Stimulated activated CD8-positive, alpha-beta memory T cell treated with anti-CD3 and anti-CD28 coated beads, Interleukin-4, amount 100 ng/mL, for 1 hour (primary cell): ENCODE measurements around the gene PAXIP1.
A peak's percentile ranks its signal among the peaks of the same experiment; 100 is the strongest.

ENCODE experiments used
- DNase-seq, 2 donors: peaks; one replicate each; pipeline ENCODE4 v3.0.0-alpha.2; 2020; ENCODE audit warnings: low read depth in 2 of 2, low spot score in 1 of 2

Gene PAXIP1

DNA sequence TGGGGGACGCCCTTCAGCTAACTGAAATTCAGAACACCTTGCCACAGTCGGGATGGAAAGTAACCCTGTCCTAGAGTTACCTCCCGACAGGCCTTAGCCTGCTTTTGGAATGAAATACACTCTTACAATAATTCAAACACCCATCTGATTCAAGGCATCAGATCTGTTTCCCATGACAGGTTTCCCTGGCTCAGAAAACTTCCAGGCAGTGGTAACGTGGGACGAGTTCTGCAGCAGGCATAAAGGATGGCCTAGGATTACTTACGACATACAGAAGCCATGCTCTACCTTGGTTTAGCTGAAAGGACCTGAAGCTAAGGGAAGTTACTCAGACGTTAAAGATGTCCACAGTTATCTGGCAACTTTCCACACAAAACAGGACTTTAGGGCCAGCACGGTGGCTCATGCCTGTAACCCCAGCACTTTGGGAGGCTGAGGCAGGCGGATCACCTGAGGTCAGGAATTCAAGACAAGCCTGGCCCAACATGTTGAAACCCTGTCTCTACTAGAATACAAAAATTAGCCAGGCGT, 5.0 kb downstream of the PAXIP1 start:
- DNase-seq, result no peak

DNA sequence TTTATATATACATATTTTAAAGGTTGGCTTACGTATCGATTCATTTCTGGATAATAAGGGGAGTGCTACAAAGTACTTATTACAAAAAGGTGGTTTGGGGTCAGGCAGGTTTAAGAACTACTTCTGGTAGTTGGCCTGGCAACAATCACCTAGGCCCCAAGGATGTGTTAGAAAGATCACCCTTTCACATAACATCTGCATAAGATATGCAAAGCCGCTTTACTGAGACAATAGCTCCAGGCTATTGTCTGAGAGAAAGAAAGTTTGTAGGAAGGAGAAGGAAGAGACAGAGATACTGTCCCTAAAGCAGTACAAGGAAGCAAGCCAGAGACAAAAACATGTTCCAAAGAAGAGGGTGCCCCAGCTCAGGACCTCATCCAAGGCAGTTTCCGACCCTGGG, 6.2 kb downstream of the PAXIP1 start:
- DNase-seq, result no peak

DNA sequence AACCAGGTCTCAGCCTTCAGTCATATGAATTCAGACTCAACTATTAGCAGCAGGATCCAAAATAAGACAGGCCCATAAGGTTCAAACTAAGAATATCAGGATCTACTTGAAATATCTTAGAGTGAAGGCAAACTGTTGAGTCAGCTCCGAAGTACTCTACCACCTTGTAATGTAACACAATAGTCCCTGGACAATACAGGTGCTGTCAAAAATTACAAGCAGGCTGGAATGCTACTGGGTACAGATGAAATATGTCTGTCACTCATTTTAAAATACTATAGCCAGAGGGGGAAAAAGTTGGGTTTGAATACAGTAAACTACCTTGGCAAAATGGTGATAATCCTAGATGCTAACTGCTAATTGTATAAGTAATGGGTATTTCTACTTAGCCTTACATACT, 6.8 kb downstream of the PAXIP1 start:
- no peak for DNase-seq

DNA sequence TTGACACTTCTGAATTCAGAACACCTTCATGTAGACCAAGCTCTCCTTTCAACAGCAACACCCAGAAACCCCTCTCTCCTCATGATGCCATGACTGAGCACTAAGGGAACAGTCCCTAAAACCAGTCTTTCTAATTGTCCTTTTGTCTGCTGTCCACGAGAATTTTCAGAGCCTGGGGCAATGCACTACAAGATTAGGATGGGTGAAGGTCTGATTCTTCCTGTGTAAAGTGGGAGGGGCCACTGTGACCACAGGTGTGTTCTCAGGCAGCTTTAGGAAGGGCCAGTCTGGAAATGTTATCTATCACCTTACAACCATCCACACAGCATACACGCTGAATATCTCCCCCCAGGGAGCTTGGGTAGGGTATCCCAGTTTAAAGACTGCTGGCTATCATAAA, 7.9 kb downstream of the PAXIP1 start:
- DNase-seq, result no peak

DNA sequence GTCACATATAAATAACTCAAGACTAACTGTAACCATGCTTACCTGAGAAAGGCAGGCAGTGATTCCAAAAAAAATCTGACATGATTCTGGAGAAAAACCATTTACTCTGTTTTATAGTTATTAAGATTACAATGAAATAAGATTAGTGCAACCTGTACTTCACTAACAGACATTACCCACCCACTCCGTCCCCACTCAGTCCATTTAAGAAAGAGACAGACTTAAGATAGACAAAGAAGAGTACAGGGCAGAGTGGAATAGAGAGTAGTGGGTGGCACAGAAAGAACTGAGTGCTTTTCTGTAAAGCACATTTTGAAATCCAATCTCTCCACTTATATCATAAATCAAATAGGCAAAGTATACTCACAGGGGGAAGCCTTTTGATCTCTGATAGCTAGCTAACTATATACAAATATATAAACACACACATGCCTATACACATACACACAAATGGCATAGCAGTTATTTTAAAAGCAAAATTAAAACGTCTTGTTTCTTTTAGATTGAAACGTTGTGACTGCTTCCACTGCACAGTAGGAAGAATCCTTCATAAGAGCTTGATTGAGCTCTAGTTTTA, 11.9 kb downstream of the PAXIP1 start:
- DNase-seq, result no peak

DNA sequence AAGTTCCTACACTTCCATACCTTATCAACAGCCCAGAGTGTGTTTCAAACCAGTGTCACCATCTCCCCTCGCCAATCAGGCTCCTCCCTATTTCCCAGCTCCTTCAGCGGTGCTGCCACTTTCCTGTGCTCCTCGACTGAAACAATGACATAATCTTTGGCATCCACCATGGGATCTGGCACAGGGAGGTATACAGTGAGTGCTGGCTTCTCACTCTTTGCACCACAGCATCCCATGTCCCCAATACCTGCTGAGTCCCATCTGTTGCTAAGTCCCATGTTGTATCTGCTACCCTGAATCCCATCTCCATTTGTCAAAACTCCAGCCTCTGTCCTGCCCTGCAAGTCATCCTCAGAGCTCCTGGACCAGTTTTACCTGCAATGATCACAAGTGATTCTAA, 15.4 kb downstream of the PAXIP1 start:
- no peak for DNase-seq

DNA sequence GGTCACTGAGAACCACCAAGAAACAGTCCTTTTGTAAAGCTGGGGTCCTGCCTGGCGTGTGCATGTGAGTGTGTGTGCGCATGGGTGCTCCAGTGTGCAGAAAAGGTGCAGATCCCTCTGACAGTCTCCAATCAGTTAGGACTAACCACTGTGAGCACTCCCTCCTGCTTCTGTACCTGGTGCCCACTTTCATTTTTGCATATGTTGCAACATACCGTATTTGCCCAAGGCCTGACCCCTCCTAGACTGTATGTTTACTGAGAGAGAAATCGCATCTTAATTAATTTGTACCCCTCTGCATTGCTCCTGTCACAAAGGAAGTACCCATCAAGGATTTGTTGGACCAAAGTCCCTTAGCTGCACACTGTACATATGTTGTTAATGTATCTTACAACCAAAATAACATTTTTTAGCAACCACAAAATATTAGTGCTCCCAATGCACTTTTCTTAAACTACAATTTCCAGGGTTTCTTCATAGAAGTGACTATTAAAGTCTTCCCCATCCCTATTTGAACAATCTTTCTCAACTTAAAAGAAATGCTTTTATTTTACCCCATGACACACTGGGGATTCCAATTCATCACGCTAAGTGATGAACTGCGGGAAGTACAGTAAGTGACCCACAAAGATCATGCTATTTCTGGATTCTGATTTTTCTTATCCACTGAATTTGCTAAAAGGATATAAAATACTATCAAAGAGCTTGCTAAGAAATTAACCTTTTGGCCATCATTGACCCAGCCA, 16.6 kb downstream of the PAXIP1 start:
- DNase-seq, result no peak

DNA sequence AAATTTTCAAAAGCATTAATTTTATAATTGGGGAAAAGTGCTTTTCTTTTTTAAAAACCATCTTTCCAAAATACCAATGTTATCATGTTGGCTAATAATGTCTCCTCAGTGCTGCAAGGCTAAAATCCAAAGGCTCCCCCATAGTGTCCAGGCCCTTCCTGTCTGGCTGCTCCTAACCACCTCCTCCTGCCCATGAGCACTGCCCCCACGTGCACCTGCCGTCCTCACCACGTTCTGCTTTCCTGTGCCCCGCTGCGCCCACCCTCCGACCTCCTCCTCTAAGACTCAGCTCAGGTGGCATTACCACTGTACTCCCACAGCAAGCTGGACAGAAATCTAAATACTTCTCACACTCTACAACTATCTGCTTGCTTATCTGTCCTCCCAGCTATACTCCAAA, 17.7 kb downstream of the PAXIP1 start:
- no peak for DNase-seq

DNA sequence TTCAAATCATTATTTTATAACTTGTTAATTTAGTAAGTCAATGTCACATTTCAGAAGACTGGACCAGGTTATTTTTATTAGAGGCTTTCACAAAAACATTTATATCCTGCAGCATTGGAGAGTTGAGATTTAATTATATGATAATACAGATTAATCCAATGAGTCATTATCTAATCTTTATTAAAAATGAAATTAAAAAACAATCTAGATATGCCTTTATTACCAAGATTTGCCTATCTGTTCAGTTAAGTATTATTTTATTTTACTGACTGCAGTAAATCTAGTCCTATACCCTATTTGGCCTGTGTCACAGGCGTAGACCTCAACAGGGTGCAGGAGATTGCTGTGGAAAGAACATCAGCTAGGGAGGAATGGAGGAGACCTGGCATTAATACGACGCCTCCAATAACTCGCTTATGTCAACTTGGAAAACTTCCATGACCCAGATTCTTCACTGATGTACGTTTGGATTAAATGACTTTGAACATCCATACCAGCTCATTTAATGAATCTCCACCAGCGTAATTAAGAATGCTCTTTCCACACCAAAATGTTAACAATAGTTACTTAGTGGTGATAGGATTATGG, 18.2 kb downstream of the PAXIP1 start:
- DNase-seq, result no peak

DNA sequence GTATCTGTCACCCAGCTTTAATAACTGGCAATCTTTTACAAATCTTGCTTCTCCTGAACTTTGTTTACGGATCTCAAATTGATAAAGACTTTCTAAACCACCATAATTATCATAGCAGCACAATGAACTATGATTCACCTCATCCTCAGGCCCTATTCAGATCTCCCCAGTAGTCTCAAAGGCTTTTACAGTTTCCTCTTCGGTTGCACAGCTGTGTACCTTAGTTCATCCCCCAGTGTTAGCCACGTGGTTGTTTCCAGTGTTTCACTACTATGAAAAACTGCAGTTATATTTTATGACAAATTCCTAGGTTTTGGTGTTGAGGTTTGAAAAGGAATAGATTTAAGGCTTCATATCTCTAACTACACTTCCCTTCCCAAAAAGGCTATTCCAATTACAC, 24.9 kb downstream of the PAXIP1 start:
- DNase-seq, result no peak

DNA sequence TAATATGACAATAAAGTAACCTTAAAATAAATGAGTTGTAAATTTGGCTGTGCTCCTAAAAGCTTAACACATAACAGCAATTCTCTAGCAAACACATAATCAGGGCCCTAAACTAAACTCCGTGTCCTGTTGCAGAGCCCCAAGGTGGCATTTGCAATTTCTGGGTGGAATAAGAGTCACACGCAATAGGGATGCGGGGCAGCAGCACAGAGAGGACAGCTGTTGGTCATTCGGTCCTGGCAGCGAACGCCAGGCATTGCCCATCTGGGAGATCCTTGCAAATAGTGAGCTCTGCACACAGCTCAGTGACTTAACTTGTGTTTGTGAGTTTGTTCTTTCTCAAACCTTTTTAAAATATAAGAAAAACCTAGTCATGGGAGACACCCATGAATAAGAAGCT, 25.7 kb downstream of the PAXIP1 start:
- no peak for DNase-seq

DNA sequence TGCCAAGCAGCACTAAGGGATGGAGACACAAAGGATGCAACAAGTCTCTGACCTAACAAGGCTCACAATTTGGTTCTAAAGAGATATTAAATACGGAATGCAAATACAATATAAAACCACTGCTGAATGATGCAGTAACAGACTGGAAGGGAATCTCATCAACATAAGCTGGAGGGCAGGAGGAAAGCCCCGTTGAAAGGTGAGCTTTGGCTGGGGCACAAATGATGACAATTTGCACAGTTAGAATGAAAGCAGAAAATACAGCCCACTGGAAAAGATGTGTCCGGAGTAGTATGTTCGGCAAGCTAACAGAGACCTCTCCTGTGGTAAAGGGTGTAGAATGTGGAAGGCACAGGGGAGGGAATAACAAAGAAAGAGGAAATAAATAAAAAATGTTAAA, 26.1 kb downstream of the PAXIP1 start:
- no peak for DNase-seq

DNA sequence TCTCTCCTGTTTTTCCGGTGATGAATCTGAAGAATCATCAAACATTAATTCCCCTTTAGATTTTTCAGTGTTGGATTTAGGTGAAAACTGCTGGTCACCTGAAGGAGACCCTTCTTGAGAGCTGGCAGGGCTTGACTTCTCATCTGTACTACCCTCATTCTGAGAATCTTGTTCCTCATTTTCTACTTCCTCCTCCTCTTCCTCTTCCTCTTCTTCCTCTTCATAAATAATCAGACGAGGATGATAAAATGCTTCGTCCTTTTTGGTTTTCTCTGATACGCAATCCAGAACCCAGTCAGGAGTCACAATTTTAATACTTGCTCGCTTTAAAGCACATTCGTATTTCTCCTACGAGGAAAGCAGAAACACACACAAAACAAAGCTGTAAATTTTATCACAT, 26.9 kb downstream of the PAXIP1 start:
- DNase-seq, result no peak

DNA sequence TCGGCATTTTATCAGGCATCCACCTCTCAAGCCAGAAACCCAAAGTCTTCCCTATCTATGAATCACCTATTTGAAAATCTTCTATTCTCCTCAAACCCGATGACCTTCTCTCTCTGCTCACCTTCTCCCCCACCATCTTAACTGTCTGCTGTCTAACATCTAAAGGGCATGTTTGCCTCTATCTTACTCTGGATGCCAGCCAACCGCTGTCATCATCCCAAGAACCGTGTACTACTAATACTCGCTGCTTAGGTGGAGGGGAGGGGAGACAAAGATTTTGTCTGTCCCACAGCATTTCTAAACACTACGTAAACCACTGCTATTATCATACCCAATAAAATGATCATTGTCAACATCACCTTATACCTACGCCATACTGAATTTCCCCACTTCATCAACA, 29.5 kb downstream of the PAXIP1 start:
- DNase-seq, result no peak

DNA sequence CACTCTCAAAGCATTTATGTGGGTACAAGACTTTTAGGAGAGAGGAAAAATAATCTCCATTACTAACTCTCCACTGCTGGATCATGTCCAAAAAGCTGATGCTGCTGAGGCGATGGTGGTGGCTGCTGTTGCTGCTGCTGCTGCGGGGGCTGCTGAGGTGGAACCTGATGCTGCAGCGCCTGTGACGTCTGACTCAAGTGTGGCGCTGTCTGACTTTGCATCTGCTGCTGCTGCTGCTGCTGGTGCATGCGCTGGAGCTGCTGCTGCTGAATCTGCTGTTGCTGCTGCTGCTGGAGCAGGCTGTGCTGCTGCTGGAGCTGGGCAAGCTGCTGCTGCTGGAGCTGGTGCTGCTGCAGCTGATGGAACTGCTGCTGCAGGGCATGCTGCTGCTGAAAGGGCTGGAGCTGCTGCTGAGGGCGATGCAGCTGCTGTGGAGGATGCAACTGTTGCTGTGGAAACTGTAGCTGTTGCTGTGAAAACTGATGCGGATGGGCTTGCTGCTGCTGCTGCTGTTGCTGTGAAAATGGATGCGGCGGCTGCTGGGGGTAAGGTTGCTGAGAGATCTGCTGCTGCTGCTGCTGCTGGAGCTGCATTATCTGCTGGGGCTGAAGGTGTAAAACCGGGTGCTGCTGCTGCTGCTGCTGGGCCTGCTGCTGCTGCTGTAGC, 34.5 kb downstream of the PAXIP1 start:
- DNase-seq, result no peak

DNA sequence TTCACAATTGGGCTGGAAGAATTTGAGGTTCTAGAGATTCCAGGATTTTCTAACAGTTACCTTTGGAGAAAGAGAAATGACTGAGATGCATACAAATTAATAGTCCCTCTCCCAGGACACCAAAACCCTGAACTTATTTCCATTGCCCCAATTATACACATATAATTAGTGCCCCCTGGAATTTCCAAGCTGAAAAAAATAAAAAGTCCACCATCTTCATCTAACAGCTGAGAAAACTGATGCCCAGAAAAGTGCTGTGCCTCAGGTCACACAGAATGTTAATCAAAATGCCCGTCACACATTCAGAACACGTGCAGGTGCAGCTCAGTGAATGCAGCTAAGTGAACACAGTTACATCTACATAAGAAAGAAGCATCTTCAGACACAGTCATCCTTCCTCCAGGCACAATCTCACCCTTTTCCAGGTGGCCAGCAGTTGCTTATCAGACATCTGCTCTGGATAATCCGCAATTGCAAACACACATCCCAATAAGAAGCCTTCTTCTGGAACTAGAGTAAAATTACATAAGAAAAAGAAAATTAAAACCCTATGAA, 35.4 kb downstream of the PAXIP1 start:
- DNase-seq, result no peak

DNA sequence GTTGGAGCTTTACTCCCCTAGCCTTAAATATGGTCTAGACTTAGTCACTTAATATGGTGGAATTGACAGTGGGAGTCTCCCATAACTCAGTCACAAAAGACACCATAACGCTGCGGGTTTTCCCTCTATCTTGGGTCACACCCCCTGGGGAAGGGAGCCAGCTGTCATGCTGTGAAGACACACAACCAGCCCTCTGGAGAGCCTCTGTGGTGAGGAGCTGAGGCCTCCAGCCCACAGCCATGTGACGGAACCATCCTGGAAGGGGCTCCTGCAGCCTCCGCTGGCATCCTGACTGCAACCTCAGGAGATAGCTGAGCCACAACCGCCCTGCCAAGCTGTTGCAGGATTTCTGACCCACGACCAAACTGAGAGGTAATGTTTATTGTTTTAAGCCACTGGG, 37.9 kb downstream of the PAXIP1 start:
- no peak for DNase-seq

DNA sequence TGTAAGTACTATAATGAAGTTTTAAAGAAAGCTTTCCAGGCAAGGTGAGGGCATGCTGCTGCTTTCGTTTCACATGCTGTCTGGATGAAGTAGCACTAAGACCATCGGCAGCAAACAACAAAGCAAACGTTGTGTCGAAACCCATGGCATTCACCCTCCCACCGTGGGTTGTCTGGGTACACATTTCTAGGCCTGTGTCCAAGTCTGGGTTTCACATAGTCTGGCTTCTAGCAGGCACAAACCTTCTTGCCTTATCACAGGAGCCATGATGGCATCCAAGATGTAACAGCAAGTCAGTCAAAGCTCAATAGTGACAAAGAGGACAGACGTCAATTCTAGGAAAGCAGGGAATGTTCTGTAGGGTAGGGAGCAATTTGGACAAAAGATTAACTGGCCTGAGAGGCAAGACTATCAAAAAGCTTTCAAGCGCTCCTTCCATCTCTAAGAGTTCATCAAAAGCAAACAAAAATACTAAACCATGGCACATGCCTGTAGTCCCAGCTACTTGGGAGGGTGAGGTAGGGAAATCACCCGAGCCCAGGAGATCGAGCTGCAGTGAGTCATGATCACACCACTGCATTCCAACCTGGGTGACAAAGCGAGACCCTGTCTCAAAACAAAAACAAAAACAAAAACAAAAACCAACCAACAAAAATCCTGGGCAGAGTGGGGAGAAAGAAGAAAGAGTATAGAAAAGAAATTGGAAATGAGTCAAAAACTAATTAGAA, 42.7 kb downstream of the PAXIP1 start:
- DNase-seq, result no peak

DNA sequence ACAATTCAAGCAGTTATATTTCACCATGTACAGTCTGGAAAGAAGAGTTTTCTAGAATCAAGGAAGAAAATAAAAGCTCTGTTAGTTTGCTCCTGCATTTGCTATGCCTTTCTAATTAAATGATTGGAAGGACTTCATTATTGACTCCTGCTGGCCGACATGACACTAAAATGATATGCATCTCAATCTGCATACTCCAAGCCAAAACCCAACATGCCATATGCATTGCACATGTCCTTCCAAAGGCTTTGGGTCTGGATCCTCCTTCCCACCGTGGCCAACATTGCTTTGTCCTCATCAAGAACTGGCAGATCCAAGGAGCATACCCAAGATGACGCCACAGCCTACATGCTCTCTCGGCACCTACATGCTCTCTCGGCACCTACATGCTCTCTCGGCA, 46.5 kb downstream of the PAXIP1 start:
- DNase-seq, result no peak

DNA sequence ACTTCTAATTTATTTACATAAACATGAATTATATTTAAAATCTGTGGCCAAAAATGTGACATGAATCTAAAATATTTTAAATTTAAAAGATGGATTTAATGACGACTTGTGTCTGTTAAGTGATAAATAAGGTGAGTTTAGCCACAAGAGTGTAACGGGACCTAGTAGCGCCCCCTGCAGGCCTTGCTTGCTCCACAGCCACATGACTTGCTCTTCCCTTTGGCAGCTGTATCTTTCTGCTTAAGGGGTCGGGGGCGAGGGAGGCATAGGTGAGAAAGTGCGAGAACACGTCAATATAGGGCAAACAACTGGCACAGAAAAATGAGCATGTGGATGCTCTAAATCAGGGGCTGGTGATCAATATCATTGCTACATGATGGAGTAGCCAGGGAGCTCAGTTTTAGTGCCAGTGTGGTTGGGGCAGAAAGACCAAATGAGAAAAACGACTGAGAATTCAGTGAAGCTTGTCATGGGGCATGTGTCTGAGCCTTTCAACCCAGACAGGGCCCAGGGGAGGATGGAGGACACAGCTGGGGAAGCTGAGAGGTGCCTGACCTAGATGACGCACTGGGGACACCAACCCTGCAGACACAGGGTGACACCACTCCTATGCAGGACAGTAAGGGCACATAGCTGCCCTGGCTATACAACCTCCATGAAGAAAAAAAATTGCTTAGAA, 49.8 kb downstream of the PAXIP1 start:
- peak; percentile 27 to 53 for DNase-seq

DNA sequence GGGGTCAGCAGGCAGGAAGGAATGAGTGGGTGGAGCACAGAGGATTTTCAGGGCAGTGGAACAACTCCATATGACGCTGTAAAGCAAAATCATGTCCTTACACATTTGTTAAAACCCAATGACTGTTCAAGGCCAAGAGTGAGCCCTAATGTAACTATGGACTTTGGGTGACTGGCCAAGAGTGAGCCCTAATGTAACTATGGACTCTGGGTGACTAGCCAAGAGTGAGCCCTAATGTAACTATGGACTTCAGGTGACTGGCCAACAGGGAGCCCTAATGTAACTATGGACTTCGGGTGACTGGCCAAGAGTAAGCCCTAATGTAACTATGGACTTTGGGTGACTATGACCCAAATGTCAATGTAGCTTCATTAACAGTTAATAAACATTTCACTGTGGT, 52.0 kb downstream of the PAXIP1 start:
- no peak for DNase-seq
